Endothelial cell (in vitro differentiated cells): Measurements from ENCODE around the gene GALNT7. TPM values are rescaled to one million over a fixed set of nuclear protein-coding genes. Genes with fewer than 3 reads are reported as not detected.
A peak's percentile ranks its signal among the peaks of the same experiment; 100 is the strongest.

Experiments
- DNase-seq: peaks from one replicate; pipeline ENCODE4 v3.0.0; 2021; ENCODE audit warnings: low spot score
- H3K27ac Mint-ChIP-seq: one replicate; pipeline ENCODE4 v1.8.0; 2021; ENCODE audit warnings: mixed read lengths, inconsistent platforms; ENCODE audit not compliant: unreplicated experiment
- H3K27me3 Mint-ChIP-seq: one replicate; pipeline ENCODE4 v1.8.0; 2021; ENCODE audit warnings: mild to moderate bottlenecking, moderate library complexity, mixed read lengths, inconsistent platforms; ENCODE audit not compliant: unreplicated experiment
- H3K36me3 Mint-ChIP-seq: one replicate; pipeline ENCODE4 v1.8.0; 2021; ENCODE audit warnings: mild to moderate bottlenecking, low read depth, mixed read lengths, inconsistent platforms; ENCODE audit not compliant: unreplicated experiment
- H3K4me1 Mint-ChIP-seq: one replicate; pipeline ENCODE4 v1.8.0; 2021; ENCODE audit warnings: mild to moderate bottlenecking, mixed read lengths, inconsistent platforms; ENCODE audit not compliant: unreplicated experiment
- H3K4me3 Mint-ChIP-seq: one replicate; pipeline ENCODE4 v1.8.0; 2021; ENCODE audit warnings: mild to moderate bottlenecking, mixed read lengths, inconsistent platforms; ENCODE audit not compliant: unreplicated experiment
- H3K9me3 Mint-ChIP-seq: one replicate; pipeline ENCODE4 v1.8.0; 2021; ENCODE audit warnings: mixed read lengths, inconsistent platforms; ENCODE audit not compliant: unreplicated experiment
- CTCF ChIP-seq: fragments of 200-600 bp; sonication (generic); IDR thresholded peaks from one replicate; pipeline ENCODE4 v1.5.0; 2021; ENCODE audit warnings: antibody characterized with exemption; ENCODE audit not compliant: unreplicated experiment
- total RNA-seq: library from RNA; stranded (reverse); fragmentation: NEBNext Ultra II Directional; extraction: Animal tissue kit (Norgen Biotek cat#: 25700); gene quantifications from one replicate; pipeline ENCODE4 v1.2.1, GENCODE V29; 2021; ENCODE audit not compliant: unreplicated experiment

Gene GALNT7
- total RNA-seq, 1 donor from 2014 or later = 80.9 TPM

- DNase-seq = no peak
- Mint-ChIP-seq H3K4me1 (peaks cover 52% of the 10 kb centered on the region), H3K4me3 (no peak overlapping the region)
Observed at GRCh38 chr4:173254646-173255045, 86.0 kb downstream of the GALNT7 start.

GRCh38 chr4:173256825-173257224 is 88.2 kb downstream of the GALNT7 start:
- Mint-ChIP-seq H3K9me3 (no peaks in the 10 kb centered on the region), H3K36me3 (no peaks in the 10 kb centered on the region), H3K27ac (no peak overlapping the region), H3K27me3 (no peaks in the 10 kb centered on the region), H3K4me3 (no peak overlapping the region), H3K4me1 (peaks cover 39% of the 10 kb centered on the region)
- no peak for TF ChIP-seq CTCF
- no peak for DNase-seq

More at GRCh38 chr4:173254646-173255045, 86.0 kb downstream of the GALNT7 start:
- no peak for TF ChIP-seq CTCF
- Mint-ChIP-seq H3K9me3 (no peaks in the 10 kb centered on the region), H3K27me3 (no peaks in the 10 kb centered on the region), H3K36me3 (no peaks in the 10 kb centered on the region), H3K27ac (no peak overlapping the region)

GRCh38 chr4:173257732-173258717 is 89.4 kb downstream of the GALNT7 start:
- peaks cover 35% of the 10 kb centered on the region for H3K4me1 Mint-ChIP-seq
- H3K36me3 Mint-ChIP-seq = no peaks in the 10 kb centered on the region
- peak overlapping the region; percentile 1 for H3K27ac Mint-ChIP-seq
- TF ChIP-seq CTCF = peak; percentile 25
- DNase-seq = peak; percentile 64
- H3K27me3 Mint-ChIP-seq = no peaks in the 10 kb centered on the region
- no peaks in the 10 kb centered on the region for H3K9me3 Mint-ChIP-seq
- no peak overlapping the region for H3K4me3 Mint-ChIP-seq

GRCh38 chr4:173258866-173259265 is 90.3 kb downstream of the GALNT7 start:
- peak overlapping the region; percentile 8 for H3K27ac Mint-ChIP-seq
- no peaks in the 10 kb centered on the region for H3K27me3 Mint-ChIP-seq
- no peak overlapping the region for H3K4me3 Mint-ChIP-seq
- H3K9me3 Mint-ChIP-seq = no peaks in the 10 kb centered on the region
- H3K36me3 Mint-ChIP-seq = no peaks in the 10 kb centered on the region
- TF ChIP-seq CTCF = no peak
- peaks cover 31% of the 10 kb centered on the region for H3K4me1 Mint-ChIP-seq
- no peak for DNase-seq

GRCh38 chr4:173259310-173259709 is 90.7 kb downstream of the GALNT7 start:
- TF ChIP-seq CTCF = peak; percentile 46
- peaks cover 36% of the 10 kb centered on the region for H3K4me1 Mint-ChIP-seq

More at GRCh38 chr4:173259310-173259709, 90.7 kb downstream of the GALNT7 start:
- H3K27ac Mint-ChIP-seq = peak overlapping the region; percentile 8
- H3K4me3 Mint-ChIP-seq = no peak overlapping the region
- no peaks in the 10 kb centered on the region for H3K36me3 Mint-ChIP-seq
- no peaks in the 10 kb centered on the region for H3K9me3 Mint-ChIP-seq
- no peaks in the 10 kb centered on the region for H3K27me3 Mint-ChIP-seq
- no peak for DNase-seq
